Subcutaneous preadipocyte (primary cell): ENCODE measurements around the gene UGT2B15. TPM values are rescaled to one million over a fixed set of nuclear protein-coding genes. Genes with fewer than 3 reads are reported as not detected.

Experiments
- total RNA-seq: library from RNA; depleted of rRNA; stranded (reverse); fragments of >200 nt; gene quantifications from 2 replicates; pipeline ENCODE4 v1.2.3, GENCODE V29; 2012

Gene UGT2B15
- not detected in 2 replicates for total RNA-seq

GRCh38 chr4:68670479-68670939 is at the start of gene UGT2B15:
Gene UGT2B15, minus strand, starts transcription at chr4:68670652. Its CDS starts 34 bp downstream, at chr4:68670618.

Other genes starting within 250 kb of the UGT2B15 start
- not detected in 2 replicates for gene TMPRSS11E, start 223.2 kb downstream of the UGT2B15 start, total RNA-seq
- not detected in 2 replicates for gene UGT2B17, start 94.3 kb downstream of the UGT2B15 start, total RNA-seq
- not detected in 2 replicates for gene UGT2B10, start 145.3 kb upstream of the UGT2B15 start, total RNA-seq